Jurkat, Clone E6-1 (cell line): ENCODE results near the gene SLC25A11. TPM values are rescaled to one million over a fixed set of nuclear protein-coding genes. Genes with fewer than 3 reads are reported as not detected.

ENCODE experiments used
- DNase-seq: peaks from one replicate; pipeline ENCODE4 v3.0.0-alpha.2; 2011; ENCODE audit warnings: low read depth, low spot score
- H3K4me3 ChIP-seq: 2 replicates; pipeline ENCODE4 v1.5.1; 2011; ENCODE audit warnings: mild to moderate bottlenecking, low read length, control low read depth, moderate library complexity
- polyA plus RNA-seq: library from polyadenylated mRNA; unstranded; fragments of >200 nt; gene quantifications from one replicate; pipeline ENCODE4 v1.2.1, GENCODE V29; 2012; ENCODE audit warnings: missing spikeins; ENCODE audit not compliant: insufficient read length, insufficient read depth

Gene SLC25A11, protein sequence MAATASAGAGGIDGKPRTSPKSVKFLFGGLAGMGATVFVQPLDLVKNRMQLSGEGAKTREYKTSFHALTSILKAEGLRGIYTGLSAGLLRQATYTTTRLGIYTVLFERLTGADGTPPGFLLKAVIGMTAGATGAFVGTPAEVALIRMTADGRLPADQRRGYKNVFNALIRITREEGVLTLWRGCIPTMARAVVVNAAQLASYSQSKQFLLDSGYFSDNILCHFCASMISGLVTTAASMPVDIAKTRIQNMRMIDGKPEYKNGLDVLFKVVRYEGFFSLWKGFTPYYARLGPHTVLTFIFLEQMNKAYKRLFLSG
- 115 TPM for polyA plus RNA-seq

DNA sequence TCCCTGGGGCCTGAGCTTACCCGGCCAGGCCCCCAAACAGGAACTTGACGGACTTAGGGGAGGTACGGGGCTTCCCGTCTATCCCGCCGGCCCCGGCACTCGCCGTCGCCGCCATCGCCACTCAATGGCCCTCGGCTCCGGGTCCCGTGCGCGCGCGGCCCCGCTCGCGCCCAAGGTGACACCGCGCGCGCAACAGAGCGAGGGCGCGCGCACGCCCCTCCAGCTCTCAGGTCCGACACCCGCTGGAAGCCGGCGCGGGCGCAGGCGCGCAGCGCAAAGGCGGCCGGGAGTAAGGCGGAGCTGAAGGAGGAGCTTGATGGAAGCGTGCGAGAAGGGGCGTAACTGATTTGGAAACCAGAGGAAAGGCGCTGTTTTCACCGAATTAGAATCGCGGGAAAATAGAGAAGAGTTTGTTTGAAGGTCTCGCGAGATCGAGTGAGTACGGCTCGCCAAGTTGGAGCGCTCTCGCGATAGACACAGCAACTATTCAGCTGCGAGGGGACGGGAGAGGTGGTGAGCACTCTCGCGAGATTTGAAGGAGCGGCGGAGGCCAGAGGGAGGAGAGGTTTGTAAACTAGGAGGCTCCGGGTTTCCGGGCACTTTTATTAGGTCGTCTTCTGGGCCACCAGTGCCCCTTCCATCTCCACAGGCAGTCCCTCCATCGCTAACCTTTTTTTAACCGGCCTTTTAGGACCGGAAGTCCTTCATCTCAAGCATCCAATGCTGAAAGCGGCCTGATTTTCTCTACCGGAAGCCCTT lies at the start of gene SLC25A11, which contains the start of gene RNF167:
Gene SLC25A11, minus strand, starts transcription at position 251 of the 759 bp plus-strand sequence. Its CDS starts 136 bp downstream, at position 115.
Gene RNF167, plus strand, starts transcription at position 473 of the 759 bp plus-strand sequence. CDS start 642 bp downstream, outside the sequence.
- H3K4me3 ChIP-seq: peak within 1 kb of the TSS; percentile 98
- peak; percentile 100 for DNase-seq

DNA sequence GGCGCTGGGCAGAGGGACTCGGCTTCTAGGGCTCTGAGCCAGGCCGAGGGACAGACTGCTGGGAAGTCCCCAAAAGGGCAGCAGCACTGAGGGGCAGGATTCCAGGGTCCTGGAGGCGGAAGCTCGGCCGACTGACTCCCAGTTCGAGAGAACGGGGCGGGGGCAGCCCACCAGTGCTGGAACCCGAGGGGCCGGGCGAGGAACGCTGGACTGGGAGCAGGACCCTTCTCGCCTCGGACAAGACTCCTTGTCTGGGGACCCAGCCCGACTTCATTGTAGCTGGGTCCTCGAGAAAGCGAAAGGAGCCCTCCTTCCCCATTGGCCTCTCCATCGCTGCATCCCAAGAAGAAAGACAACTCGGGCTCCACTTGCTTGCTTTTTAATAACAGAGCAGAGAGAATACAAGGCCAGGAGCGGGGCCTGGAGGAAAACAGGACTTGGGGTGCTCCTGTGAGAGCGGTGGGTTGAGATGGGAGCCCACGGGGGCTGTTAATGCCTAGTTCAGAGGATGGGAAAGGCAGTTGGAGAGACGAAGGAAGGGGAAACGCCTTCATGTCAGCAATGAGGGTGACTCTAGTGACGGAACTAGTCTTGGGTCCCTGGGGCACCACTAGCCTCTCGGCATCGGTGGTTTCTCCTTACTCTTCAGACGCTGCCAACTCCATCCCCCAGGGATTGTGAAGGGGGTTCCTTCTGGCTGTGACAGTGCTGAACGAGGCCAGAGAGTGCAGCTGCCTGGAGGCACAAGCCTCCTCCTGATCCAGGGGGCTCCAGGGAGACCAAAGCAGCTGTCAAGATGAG lies 48.1 kb upstream of the SLC25A11 start:
- DNase-seq: no peak

DNA sequence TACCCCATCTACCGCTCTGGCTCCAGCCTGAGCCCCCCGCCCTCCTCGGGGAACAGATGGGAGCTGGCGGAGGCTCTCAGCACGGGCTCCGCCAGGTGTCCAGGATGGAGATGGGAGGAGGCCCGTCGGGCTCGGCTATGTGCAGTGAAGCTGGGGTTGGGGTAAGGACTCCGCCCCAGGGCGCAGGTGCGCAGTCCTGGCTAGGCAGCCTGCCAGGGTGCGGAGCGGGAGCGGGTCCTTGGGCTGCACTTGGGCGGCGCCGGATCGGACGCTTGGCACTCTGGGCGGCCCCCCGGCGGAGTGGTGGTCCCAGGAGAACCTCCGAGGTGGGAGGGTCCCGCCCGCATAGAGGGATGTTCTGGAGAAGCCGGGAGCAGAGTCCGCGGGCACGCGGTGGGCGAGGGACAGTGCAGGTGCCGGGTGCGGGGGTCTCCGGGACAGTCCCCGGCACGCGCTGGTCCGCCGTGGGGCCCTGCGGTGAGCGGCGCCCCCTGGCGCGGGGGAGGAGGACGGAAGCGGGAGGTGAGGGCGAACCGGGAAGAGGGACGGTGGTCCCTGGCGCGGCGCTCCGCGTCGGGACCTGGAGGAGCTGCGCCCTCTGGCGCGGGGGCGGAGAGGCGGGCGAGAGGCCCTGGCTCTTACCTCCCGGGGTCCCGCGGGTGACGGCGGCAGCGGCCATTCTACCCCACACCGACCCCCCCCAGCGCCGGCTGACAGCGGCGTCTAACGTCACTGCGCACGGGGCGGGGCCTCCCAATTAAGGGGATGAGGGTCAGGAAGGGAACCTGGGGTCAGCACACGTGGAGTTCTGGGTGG lies 47.3 kb upstream of the SLC25A11 start, which contains the start of gene CAMTA2:
Gene CAMTA2, minus strand, starts transcription at position 725 of the 816 bp plus-strand sequence. CDS start 1,453 bp downstream, outside the sequence.
- H3K4me3 ChIP-seq: peak within 1 kb of the TSS; percentile 78
- peak; percentile 76 for DNase-seq

More for the DNA sequence above, 48.1 kb upstream of the SLC25A11 start:
- H3K4me3 ChIP-seq: peak overlapping the region; percentile 78

DNA sequence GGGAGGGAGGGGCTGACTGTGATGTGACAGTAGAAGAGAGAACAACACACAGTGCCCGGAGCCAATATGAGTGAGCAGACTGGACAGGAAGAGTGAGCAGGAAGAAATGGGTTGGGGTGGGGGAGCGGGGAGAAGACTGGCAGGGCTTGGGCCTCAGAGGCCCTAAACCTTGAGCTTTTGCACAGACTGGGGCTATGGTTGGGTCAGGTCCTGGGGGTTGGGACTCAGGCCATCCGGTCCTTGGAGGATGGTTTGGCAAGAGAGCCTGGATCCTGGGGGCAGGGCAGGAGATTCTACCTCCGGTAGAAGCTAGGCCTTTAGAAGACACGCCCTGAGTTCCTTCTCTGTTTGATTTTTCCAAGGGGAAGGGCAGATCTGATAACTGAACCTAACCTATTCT lies 46.6 kb upstream of the SLC25A11 start:
- no peak for DNase-seq
- peak overlapping the region; percentile 78 for H3K4me3 ChIP-seq

DNA sequence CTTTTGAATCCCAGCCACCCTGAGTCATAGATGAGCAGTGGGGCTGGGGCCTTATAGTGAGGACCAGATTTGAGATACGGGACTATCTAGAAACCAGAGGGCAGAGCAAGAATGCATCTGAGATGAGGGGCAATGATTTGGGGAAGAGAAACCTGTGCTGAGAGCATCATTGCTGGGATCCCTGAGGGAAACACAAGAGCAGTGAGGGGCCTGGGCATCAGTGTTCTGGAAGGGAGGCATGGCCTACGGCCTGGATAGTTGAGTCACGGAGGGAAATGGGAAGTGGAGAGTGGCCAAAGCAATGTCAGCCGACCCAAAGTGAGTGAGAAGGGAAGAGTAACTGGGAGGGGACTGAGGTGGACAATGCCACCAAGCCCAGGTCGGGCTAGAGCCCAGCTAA lies 42.5 kb upstream of the SLC25A11 start:
- H3K4me3 ChIP-seq: no peak overlapping the region
- DNase-seq: no peak

DNA sequence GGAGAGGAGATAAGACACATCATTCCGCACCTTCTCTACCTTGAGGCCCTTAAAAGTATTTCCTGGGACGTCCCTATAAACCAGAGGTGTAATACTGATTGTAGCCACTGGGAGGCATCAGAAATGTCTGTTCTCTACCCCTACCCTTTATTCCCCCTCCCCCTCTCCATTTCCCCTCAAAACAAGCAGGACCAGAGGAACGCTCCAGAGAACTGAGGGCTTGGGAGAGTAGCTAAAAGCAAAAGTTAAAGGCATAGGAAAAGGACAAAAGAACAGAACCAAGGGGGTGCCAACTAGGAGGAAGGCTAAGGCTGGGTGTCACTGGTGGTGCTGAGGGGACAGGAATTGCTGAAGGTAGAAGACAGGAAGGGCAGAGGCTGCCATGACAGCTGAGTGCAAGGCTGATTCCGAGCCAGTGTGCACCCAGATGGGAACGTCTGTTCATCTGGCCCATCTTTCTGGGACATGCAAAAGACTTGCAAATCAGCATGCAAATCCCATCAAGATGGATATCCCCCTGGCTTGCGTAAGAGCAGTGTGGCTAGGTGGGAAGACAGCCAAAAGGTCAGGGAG lies 40.9 kb upstream of the SLC25A11 start:
- peak; percentile 81 for DNase-seq
- H3K4me3 ChIP-seq: no peak overlapping the region

DNA sequence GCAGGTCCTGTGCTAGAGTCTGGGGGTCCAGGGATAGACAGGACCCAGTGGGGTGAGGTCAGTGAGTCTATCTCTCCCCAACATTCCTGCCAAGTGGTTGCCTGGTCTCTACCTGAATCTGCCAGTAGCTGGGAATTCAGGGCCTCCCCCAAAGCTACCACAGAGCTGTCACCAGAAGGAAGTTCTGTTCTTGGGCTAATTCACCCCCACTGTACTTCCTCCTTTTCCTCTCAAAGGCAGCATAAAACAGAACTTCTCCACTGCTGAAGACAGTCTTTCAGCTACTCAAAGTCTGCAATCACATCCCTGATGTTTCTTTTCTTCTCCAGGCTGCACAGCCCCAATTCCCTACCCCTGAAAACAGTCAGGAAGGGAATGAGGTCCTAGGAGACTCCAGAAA lies 38.9 kb upstream of the SLC25A11 start:
- no peak overlapping the region for H3K4me3 ChIP-seq
- no peak for DNase-seq

DNA sequence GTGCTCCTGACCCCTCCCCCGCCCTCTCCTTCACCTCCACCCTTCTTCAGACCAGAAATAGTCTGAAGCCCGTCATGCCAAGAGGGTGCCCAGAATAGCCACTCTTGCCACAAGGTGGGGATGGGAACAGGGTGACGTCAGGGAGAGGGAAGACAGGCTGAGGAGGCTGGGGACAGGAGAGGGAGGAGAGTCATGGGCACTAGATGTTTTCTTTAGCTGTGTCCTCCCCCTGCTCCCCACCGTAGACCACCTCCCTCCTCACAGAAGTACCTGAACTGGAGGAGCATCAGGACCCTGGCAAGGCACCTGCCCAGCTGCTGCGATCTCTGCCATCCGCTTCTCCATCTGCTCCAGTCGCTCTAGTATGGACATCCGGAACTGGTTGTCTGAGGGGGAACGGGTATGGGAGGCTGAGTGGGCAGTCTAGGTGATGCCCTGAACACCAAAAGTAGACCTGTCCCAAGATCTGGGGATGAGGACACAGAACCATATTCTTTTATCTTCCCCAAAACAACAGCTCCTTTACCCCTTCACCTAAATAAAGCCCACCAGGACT lies 34.3 kb upstream of the SLC25A11 start:
- H3K4me3 ChIP-seq: no peak overlapping the region
- no peak for DNase-seq

DNA sequence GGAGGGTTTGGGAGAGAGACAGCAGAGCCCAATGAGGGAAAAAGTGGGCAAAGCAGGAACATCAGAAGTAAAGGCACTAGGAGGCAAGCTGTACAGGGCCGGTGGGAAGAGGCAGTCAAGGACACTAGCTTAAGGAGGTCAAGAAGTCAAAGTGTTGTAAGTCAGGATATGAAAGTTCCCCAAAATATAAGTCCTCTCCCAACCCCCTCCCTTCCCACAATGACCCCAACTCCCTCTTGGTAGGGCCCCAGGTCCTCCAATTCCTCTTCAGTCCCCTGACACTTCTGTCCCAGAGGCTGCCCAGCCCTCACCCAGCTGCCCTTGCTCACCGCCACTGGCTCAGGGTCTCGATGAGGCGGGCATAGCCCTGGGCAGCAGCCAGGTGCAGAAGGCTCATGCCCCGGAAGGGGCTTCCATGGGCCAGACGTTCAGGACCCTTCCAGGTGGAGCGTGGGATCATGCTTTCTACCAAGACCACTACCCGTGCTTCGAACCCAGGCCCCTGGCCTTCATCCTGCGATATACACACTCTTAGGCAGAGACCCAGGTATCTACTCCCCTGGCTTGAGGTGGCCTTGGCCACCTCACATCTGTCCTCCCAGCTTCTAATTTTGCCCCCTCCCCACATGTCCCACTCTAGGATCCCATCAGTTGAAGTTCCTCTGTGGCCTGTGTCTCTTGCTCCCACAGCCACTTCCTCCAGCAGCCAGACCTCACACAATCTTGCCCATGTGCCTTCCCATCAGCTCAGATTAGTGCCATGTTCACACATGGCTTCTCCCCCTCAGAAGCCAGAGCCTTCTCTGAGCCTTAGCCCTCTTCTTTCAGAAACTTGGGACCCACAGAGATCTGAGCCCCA lies 33.6 kb upstream of the SLC25A11 start:
- H3K4me3 ChIP-seq: no peak overlapping the region
- no peak for DNase-seq

DNA sequence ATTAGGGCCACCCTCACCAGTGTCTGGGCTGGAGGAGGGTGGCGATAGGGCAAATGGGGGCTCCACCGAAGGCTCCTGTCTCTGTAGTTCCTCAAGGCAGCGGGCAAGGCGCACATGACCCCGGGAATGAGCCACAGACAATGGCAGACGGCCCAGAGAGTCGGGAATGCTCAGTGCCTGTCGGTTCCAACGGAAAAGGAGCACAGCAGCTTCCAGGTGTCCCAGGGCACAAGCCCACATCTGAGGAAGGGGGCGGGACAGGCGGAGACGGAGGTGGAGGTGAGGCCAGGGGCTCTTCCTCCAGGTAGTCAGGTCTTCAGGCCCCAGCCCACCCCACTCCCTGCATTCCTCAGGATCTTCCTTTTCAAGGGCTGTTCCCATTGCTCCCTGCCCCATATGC lies 32.9 kb upstream of the SLC25A11 start:
- H3K4me3 ChIP-seq: no peak overlapping the region
- no peak for DNase-seq

DNA sequence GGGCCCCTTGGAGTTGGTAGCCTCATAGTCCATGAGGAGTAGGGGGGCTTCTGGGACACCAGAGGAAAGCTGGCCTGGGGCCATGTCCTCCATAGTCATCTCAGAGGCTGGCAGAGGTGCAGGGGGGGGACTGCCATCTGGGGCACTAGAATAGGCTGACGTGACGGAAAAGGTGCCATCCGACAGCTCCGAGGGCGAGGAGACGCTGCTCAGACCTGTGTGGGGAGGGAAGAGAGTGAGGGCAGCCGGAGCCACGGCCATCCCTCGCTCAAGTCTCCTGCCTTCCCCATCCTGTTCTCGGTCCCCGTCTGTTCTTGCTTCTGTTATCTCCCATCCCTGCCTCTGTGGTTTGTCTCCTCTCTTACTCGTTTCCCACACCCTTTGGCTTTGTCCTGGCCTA lies 32.5 kb upstream of the SLC25A11 start:
- H3K4me3 ChIP-seq: no peak overlapping the region
- no peak for DNase-seq

DNA sequence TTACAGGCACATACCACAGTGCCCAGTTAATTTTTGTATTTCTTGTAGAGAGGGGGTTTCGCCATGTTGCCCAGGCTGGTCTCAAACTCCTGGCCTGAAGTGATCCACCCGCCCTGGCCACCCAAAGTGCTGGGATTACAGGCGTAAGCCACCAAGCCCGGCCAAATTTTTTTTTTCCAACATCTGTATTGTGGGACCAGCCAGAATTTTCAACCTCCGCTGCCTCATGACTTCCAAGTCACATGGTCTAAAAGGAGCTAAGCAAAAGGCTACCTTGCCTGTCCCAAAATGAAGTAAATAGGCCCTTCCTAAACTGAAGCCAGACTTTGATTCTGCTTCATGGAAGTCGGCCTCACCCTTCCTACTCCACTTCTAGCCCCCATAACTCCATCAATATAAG lies 32.0 kb upstream of the SLC25A11 start:
- DNase-seq: no peak
- H3K4me3 ChIP-seq: no peak overlapping the region

DNA sequence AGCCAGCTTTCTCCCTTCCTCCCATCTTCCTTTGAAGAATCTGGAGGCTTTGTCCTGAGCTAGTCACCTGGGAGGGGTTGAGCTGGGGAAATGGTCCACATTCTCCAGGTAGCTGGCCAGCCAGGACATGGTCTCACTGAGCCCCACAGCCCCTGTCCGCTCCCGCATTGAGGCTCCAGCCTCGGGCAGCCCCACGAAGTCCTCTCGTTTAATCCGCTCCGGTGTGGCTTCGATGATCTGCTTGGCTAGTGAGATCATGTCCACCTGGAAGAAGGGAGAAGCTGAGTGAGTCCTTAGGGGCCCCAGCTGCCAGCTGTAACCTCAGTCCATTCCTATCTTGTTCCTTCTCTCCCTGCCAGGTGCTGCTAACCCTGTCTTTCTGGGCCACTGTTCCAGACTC lies 30.4 kb upstream of the SLC25A11 start:
- DNase-seq: no peak
- no peak overlapping the region for H3K4me3 ChIP-seq

DNA sequence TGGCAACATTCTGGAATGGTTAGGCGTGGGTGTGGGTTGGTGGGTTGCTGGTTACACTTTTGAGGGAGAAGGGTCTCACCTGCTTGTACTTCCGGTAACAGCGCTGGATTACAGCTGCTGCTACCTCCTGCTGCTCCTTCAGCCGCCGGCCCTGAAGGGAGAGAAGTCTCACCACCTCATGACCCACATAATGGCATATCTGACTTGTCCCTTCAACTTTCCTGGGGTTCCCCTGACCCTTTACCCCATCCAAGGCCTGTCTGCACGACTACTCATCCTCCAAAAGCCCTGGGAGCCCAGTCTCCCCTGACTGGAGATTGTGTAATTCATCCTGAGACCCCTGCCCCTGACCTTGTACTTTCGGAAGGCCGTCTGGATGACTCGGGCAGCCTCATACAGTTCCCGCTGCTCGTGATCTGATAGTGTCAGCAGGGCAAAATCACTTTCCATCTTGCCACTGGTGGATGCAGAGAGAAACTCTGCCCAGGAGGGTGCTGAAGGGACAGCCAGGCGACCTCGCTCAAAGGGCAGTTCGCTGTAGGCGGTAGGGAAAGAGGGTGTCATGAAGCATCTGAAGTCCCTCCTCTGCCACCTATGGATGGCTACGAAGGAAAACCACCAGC lies 29.8 kb upstream of the SLC25A11 start:
- DNase-seq: no peak

DNA sequence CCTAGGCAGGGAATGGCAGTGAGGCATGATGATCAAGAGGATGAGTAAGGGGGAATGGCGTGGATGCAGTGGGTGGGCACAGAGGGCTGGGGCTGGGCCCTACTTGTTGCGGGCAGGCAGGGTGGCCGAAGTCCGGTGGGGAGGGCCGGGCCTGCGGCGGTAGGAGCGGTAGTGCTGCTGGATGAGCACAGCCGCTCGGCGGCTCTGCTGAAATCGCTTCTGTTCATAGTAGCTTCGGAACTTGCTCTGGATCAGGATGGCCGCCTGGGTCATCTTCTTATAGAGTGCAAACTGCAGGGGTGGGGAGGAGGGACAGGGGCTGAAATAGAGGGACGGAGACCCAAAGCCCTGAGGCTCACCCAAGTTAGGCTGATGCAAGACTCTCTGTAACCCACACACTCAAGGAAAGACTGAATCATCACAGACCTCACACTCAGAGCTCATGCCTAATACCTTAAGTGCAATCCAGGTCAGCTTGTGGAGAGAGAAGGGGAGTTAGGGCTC lies 29.3 kb upstream of the SLC25A11 start:
- DNase-seq: no peak
- peak overlapping the region; percentile 71; the same call in 1 of the 2 replicates for H3K4me3 ChIP-seq

More for the DNA sequence above, 29.8 kb upstream of the SLC25A11 start:
- H3K4me3 ChIP-seq: no peak overlapping the region

DNA sequence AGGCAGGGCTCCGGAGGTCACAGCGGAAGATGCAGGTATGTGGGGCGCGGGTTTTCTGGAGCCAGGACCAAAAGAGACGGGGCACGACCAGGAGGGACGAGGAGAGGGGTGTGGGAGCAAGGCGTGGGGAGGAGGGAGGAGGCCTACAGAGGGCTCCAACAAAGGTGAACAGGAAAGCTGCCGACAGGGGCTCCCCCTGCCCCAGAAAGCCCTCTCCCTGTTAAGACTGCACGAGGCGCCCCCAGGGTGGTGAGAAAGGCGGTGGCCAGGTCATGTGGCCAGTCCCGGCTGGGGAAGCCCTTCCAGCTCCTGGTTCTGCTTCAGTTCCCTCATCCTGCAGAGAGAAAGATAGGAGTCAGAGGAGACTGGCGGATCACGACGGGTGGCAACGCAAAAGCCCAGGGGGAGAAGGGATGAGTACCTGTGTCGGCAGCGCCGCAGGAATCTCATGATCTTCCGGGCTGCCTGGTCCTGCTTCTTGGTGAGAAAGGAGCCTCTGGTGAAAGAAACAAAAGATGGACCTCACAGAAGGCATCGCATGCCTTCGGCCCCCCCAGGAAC lies 28.7 kb upstream of the SLC25A11 start:
- DNase-seq: no peak
- peak overlapping the region; percentile 71 for H3K4me3 ChIP-seq
